ENCODE data around the gene TPCN1. TPM values are rescaled to one million over a fixed set of nuclear protein-coding genes. Genes with fewer than 3 reads are reported as not detected.

TPCN1 gene
- total RNA-seq, 1 donor from 2014 or later, result 153 TPM

DNA sequence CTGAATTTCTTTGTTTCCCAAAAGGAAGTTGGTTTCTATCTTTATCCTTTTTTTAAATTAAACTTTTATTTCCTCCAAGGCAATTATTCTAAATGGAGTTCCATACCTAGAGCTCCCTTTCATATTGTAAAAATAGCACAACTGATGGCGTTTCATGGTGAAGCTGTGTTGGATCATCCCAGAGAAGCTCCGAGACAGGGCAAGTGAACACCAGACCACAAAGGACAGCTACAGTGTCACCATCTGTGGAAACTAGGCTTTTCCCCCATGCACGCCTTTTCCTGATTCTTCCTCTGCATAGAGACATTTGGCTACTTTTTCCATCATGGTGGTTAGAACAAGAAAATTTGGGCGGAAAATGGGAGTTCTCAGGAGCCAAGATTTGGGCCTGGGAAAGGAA, 12.7 kb downstream of the TPCN1 start:
- TF ChIP-seq, protein P1, sequence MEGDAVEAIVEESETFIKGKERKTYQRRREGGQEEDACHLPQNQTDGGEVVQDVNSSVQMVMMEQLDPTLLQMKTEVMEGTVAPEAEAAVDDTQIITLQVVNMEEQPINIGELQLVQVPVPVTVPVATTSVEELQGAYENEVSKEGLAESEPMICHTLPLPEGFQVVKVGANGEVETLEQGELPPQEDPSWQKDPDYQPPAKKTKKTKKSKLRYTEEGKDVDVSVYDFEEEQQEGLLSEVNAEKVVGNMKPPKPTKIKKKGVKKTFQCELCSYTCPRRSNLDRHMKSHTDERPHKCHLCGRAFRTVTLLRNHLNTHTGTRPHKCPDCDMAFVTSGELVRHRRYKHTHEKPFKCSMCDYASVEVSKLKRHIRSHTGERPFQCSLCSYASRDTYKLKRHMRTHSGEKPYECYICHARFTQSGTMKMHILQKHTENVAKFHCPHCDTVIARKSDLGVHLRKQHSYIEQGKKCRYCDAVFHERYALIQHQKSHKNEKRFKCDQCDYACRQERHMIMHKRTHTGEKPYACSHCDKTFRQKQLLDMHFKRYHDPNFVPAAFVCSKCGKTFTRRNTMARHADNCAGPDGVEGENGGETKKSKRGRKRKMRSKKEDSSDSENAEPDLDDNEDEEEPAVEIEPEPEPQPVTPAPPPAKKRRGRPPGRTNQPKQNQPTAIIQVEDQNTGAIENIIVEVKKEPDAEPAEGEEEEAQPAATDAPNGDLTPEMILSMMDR (IDR thresholded peaks at IDR 0.05; ENCODE audit: borderline replicate concordance), result no peak
- Histone ChIP-seq H3K4me1 (peaks cover 100% of the 10 kb centered on the region), H3K4me3 (no peak overlapping the region), H3K27me3 (ENCODE audit: low read depth) (no peaks in the 10 kb centered on the region), H3K9me3 (replicated peaks) (no peaks in the 10 kb centered on the region), H3K36me3 (peaks cover 66% of the 10 kb centered on the region), H3K27ac (replicated peaks) (peak overlapping the region; percentile 99)
- DNase-seq, result no peak
- intact Hi-C loops (cut with micrococcal nuclease), result no loop called here

DNA sequence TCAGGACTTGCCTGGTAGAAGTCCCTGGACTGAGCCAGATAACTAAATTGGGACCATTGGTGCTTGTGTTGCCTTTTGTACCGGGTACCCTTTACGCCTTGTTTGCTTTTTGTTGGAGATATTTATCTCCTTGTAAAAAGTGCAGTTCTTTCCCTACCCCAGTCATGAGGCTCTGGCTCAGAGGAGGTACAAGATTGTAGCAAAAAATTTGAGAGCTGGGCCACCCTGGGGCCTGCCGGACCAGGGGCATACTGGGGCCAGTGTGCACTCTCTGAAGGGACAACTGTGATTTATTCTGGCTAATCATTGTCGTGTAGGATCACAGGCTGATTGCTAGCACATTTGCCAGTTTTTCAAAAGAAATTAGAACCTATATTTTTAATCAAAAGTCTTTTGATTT, 13.2 kb downstream of the TPCN1 start:
- peaks cover 65% of the 10 kb centered on the region for H3K36me3 ChIP-seq
- DNase-seq, result no peak
- H3K9me3 ChIP-seq (replicated peaks), result no peaks in the 10 kb centered on the region
- peaks cover 100% of the 10 kb centered on the region for H3K4me1 ChIP-seq
- H3K27ac ChIP-seq (replicated peaks), result peak overlapping the region; percentile 99
- no peaks in the 10 kb centered on the region for H3K27me3 ChIP-seq (ENCODE audit: low read depth)
- no peak overlapping the region for H3K4me3 ChIP-seq
- TF ChIP-seq, protein P1 (IDR thresholded peaks at IDR 0.05; ENCODE audit: borderline replicate concordance), result no peak
- intact Hi-C loops (cut with micrococcal nuclease), result no loop called here

DNA sequence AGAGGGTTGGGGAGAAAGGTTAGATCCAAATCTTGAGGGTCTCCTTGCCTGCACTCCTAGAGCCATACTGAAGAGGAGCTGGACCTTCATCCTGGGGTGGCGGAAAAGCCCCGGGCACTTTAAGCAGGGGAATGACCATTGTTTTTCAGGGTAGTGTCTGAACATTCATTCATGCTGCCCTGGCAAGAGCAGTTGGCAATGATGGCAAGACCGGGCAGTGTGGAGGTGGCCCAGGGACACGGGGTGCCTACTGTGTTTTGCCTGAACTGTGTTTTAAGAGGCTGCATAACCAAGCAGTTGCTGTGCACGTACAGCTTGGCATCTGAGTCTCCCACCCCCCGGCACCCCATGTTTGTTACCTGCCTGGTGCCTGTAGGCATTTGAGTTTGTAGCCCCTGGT, 14.7 kb downstream of the TPCN1 start:
- TF ChIP-seq, protein P1 (IDR thresholded peaks at IDR 0.05; ENCODE audit: borderline replicate concordance), result no peak
- Histone ChIP-seq H3K27me3 (ENCODE audit: low read depth) (no peaks in the 10 kb centered on the region), H3K27ac (replicated peaks) (peak overlapping the region; percentile 99), H3K4me3 (no peak overlapping the region), H3K36me3 (peaks cover 52% of the 10 kb centered on the region), H3K4me1 (peaks cover 100% of the 10 kb centered on the region), H3K9me3 (replicated peaks) (no peaks in the 10 kb centered on the region)
- DNase-seq, result no peak
- intact Hi-C loops (cut with micrococcal nuclease), result no loop called here

DNA sequence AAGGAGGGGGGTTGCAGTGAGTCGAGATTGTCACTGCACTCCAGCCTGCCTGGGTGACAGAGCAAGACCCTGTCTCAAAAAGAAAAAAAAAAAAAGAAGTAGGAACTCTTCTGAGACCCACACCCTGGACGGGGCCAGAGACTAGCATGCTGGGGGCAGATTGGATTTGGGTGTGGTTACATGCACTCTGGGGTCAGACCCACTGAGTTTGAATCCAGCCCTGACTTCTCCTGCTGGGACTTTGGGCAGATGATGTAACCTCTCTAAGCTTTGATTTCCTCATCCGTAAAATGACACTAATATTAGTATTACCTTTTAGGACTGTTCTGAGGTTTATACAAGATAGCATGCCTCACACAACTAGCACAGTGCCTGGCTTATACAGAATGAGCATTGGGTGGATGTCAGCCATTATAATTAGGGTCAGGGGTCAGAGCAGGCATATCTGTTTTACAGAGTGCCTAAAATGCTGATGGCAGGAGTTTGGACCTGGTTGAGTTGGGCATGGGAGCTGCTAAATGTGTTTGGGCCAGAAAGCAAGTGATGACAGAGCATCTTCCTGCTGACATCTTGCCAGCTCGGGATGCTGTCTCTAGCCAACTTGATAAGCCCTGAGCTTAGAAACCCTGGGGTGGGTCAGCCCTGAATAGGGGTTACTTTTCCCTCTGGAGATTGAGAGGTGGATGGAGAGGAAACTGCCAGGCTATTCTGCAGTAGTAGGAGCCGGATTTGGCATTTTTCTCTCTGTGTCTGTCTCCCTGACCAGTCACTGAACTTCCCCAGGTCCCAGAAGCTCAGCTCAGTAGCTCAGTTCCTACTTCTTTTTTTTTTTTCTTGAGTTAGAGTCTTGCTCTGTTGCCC, 15.5 kb downstream of the TPCN1 start:
- intact Hi-C loops (cut with micrococcal nuclease), result no loop called here
- no peaks in the 10 kb centered on the region for H3K27me3 ChIP-seq (ENCODE audit: low read depth)
- TF ChIP-seq, protein P1 (IDR thresholded peaks at IDR 0.05; ENCODE audit: borderline replicate concordance), result no peak
- no peaks in the 10 kb centered on the region for H3K9me3 ChIP-seq (replicated peaks)
- DNase-seq, result peak; percentile 54
- H3K36me3 ChIP-seq, result peaks cover 44% of the 10 kb centered on the region
- peak overlapping the region; percentile 99 for H3K27ac ChIP-seq (replicated peaks)
- H3K4me1 ChIP-seq, result peaks cover 100% of the 10 kb centered on the region
- no peak overlapping the region for H3K4me3 ChIP-seq

DNA sequence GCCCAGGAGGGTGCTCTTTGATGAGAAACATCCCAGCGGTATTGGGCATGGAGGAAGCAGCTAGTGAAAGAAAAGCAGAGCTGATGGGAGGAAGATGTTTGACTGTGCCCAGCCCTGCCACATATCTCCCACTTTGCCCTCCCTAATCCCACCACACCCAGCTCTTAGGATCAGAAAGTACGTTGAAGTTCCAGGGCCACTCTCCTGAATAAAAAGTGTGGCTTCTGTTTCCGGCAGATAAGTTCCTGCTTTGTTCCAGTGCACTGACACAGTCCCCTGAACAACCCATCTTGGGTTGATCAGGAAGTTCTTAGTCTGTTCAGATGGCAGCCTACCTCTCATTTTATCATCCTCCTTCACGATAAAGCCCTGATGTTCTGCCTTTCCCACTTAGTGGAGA, 16.5 kb downstream of the TPCN1 start:
- DNase-seq, result no peak
- TF ChIP-seq, protein P1 (IDR thresholded peaks at IDR 0.05; ENCODE audit: borderline replicate concordance), result no peak
- H3K27ac ChIP-seq (replicated peaks), result peak overlapping the region; percentile 99
- H3K9me3 ChIP-seq (replicated peaks), result no peaks in the 10 kb centered on the region
- no peaks in the 10 kb centered on the region for H3K27me3 ChIP-seq (ENCODE audit: low read depth)
- H3K36me3 ChIP-seq, result peaks cover 42% of the 10 kb centered on the region
- H3K4me3 ChIP-seq, result no peak overlapping the region
- intact Hi-C loops (cut with micrococcal nuclease), result no loop called here
- peaks cover 100% of the 10 kb centered on the region for H3K4me1 ChIP-seq
